HG02973 (cell line): ENCODE data around the gene ALPL.
"Not testable (repeated sequence)": the region's sequence is repeated elsewhere in the genome, so short reads cannot be mapped to it uniquely, and the experiment has no call there.

Experiments
- ATAC-seq: cut with Tn5 transposase; IDR thresholded peaks from one replicate; pipeline ENCODE4 v1.9.1; 2021; ENCODE audit warnings: moderate library complexity; ENCODE audit not compliant: unreplicated experiment

The ALPL gene

DNA sequence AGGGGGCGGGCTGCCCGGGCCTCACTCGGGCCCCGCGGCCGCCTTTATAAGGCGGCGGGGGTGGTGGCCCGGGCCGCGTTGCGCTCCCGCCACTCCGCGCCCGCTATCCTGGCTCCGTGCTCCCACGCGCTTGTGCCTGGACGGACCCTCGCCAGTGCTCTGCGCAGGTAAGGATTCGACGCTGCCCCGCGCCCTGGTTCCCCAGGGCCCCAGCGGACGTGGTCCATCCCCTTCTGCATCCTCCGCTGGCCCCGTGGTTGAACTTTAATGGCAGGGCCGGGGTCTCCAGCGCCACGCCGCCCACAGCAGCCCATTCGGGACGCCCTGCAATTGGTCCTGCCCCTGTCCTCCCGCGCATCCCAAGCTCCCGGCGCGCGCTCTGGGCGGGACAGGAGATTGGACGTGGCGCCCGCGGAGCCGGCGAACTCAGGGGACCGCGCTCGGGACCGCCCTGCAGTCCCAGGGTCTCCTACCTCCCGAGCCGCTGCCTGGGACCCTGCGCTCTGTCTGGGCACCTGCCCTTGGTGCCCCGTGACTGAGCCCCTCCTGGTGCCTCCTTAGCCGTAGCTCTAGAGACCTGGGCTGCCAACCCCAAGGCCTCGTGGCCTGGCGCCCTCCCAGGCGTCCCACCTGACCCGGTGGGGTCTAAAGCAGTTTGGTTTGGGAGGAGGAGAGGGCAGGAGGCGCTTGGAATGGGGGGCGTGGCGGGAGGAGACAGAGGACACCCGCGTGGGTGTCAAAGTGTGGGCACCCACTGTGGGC lies at the start of gene ALPL:
TSS of gene ALPL (plus strand) at position 73 of the 762 bp plus-strand sequence. CDS start 44,659 bp downstream, outside the sequence.
- no peak for ATAC-seq

DNA sequence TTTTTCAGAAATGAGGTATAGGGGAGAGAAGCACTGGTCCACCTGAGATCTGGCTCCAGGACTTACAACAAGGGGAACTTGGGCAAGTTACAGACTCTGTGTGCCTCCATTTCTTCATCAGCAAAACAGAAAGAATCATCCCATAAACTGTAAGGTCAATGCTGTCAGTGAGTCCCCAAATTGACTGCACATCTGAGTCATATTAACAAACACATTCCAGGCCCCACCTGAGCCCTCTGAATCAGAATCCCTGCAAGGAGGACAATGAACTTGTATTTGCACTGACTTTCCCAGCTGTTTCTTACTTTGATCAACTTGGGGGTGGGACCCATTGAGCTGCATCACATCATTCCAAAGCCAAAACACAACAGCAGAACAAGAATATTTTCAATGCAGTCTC lies 44.1 kb upstream of the ALPL start:
- not testable (repeated sequence) for ATAC-seq

DNA sequence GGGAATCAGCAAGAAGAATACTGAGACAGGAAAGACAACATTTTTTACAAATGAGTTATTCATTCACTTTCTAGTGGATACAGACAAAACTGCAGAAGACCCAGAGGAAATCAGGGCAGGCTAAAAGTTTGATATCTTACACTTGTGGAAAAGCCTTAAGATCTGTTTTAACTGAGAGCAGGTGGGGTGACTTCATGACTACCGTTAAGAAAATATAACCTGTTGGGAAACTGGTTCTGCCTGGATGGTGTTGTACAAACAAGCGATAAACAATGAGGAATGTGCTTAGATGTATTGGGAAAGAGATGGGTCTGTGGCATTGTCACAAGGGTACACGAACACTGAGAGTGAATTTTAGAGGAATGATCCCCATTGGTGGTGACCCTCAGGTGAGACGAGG lies 41.3 kb upstream of the ALPL start:
- ATAC-seq, result not testable (repeated sequence)

GRCh38 chr1:21468599-21468998 lies 40.6 kb upstream of the ALPL start:
- ATAC-seq, result no peak

- ATAC-seq, result no peak
Measured at GRCh38 chr1:21469581-21469980, 39.6 kb upstream of the ALPL start.

- no peak for ATAC-seq
Measured at GRCh38 chr1:21472861-21473260, 36.4 kb upstream of the ALPL start.

- ATAC-seq, result no peak
Measured at GRCh38 chr1:21478356-21478755, 30.9 kb upstream of the ALPL start.

DNA sequence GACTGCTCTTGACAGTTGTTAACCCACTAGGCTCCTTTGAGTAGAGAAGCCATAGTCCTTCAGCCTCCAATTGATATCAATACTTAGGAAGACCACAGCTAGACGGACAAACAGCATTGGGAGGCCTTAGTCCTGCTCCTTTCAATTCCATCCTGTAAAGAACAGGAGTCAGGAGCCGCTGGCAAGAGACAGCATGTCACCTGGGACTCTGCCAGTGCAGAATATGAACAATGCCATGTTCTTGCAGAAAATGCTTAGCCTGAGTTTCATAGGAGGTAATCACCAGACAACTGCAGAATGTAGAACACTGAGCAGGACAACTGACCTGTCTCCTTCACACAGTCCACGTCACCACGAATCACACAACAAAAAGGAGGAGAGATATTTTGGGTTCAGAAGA lies 25.3 kb upstream of the ALPL start:
- not testable (repeated sequence) for ATAC-seq

GRCh38 chr1:21489146-21489545 lies 20.1 kb upstream of the ALPL start:
- ATAC-seq, result no peak

- ATAC-seq, result no peak
Measured at GRCh38 chr1:21490774-21491487, 18.3 kb upstream of the ALPL start.

DNA sequence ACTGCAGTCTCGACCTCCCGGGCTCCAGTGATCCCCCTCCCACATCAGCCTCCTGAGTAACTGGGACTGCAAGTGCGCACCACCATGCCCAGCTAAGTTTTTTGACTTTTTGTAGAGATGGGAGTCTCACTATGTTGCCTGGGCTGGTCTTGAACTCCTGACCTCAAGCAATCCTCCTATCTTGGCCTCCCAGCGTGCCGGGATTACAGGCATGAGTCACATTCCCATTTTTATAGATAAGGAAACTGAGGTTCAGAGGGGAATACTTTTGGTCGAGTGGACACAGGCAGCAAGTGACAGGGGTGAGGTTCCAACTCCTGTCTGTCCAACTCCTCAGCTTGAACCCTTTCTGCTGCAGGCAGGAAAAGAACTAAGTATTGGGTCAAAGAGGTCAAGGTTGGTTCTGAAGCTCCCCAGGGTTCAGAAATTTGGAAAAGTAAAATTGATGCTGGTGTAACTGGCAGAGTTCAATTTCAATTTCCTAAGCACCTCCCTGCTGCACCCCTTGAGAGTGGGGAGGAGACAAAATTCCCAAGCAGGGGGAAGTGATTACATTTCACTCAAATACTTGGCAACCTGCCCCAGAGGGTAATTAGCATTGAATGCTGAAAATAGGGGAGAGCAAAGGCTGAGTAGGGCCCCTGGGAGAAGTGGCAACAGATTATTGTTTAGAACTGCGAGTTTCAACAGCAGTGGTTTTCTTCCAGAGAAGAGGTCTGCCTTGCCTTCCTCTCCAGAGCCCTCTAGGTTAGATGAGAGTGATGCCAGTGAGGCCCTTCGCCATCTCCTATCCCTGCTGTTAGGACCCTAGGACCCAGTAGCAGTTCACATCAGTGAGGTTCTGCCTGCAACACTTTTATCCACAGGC lies 17.5 kb upstream of the ALPL start:
- no peak for ATAC-seq

DNA sequence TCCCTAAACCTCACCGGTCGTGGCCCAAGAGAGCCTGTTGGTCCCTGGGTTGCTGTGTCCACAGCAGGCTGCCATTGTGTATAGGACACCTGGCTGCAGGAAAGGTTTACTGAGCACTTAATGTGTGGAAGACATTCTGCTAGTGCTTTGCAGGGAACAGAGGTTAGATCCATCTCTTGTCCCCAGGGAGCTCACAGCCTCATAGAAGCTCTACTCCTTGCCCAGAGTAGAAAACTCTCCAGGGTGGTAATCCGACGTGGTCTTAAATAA lies 16.9 kb upstream of the ALPL start:
- ATAC-seq, result no peak

DNA sequence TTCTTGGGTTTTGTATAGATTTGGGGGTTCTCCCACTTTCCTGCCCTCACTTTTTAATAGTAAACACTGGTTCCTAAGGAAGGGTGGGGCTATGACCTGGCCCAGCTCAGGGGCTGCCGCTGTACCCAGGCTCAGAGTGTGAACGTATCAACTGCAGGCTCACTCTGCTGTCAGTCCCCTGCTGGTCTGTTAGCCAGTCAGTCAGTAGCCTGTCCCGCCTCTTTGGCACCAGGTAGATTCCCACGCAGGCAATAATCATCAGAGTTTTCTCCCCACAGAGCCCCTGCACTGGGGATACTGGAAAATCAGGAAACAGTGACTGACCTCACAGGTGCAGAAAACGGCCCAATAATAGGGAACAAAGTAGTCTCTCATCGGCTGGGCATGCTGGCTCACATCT lies 15.0 kb upstream of the ALPL start:
- no peak for ATAC-seq

- no peak for ATAC-seq
Measured at GRCh38 chr1:21495225-21495820, 13.9 kb upstream of the ALPL start.

GRCh38 chr1:21496063-21496462 lies 13.2 kb upstream of the ALPL start:
- ATAC-seq, result no peak

- ATAC-seq, result no peak
Measured at GRCh38 chr1:21496886-21497285, 12.3 kb upstream of the ALPL start.

DNA sequence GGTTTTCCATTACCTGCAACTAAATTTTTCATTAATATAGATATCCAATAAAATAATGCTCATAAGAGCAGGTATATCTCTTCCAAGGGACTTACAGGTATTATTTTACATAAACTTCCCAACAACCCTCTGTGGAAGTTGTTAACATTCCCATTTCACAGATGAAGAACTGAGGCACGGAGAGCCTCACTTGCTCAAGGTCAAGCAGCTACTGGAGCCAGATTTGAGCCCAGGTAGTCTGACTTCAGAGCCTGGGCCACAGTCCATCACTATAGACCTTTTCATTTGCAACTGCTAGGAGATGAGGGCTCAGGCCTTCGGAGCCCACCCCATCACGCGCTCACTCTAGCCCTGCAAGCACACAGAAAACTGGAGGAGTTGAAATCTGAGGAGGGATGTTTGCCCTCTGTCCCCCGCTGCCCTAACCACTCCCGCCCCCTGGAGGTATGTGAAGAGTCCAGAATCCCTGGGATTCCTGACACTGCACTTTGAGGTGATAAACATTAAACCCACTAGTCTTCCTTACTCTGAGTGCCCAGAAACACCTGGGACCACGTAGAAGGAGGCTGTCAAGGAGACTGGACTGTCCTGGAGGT lies 11.7 kb upstream of the ALPL start:
- ATAC-seq, result no peak

GRCh38 chr1:21499283-21499950 lies 9.8 kb upstream of the ALPL start:
- no peak for ATAC-seq

DNA sequence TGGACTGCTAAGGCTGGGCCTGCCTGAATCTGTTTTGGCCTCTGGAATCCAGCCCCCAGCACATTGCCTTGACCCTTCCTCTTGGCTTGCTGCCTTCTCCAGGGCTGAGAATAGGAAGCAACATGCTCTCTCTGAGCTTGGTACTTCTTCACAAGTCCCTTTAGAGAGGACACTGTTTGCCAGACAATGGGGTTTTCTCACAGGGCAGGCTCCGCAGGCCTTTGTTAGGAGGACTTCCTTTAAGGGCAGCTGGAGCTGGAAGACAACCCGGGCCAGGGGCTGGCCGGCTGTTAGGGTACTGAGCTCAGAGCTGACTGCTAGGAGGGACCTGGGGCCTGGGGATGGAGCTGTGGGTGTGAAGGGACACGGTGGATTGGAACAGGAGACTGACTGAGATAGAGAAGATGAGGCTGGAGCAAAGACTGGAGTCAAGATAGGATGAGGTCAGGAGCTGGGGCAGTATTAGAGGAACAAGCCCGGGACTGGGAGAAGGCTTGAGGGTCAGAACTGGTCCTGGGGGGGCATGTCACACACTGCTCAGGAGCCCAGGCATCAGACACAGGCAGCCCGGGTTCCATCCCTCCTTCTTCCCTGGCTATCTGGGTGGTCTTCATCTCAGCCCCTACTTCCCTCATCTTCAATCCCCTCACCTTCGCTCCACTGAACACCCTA lies 5.4 kb upstream of the ALPL start:
- no peak for ATAC-seq

DNA sequence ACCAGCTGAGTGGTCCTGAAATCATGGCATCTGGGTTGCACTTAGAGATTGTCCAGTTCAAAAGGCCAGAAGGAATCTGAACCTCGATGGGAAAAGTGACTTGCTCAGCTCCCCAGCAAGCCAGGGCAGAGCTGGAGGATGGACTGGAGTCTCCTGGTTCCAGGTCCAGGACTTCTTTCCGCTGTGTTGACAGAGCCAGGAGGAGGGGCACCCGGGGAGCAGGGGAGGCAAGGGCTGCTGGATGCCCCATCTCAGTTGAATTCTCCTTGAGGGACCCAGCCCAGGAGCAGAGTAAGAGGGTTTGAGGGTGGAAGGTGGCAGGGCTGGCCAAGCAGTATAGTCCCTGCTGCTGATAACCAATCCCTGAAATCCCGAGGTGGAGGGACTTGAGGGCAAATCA lies 2.4 kb upstream of the ALPL start:
- no peak for ATAC-seq
